KMS-11 (cell line): Measurements from ENCODE around the gene MVB12B.

Experiments
- H2AFZ ChIP-seq: fragments of 200-600 bp; sonication (generic); 2 replicates; pipeline ENCODE4 v1.6.1; 2016; ENCODE audit warnings: antibody characterized with exemption, mixed run types, low read depth
- H3K27ac ChIP-seq: fragments of 200-600 bp; sonication (generic); 2 replicates; pipeline ENCODE4 v1.6.1; 2016; ENCODE audit warnings: mild to moderate bottlenecking, mixed run types
- H3K27me3 ChIP-seq: fragments of 200-600 bp; sonication (generic); 2 replicates; pipeline ENCODE4 v1.6.1; 2017; ENCODE audit warnings: mild to moderate bottlenecking, low read depth, mixed run types, moderate library complexity; ENCODE audit not compliant: insufficient read depth
- H3K36me3 ChIP-seq: fragments of 200-600 bp; sonication (generic); 2 replicates; pipeline ENCODE4 v1.6.1; 2017; ENCODE audit warnings: mild to moderate bottlenecking, mixed run types; ENCODE audit not compliant: insufficient read depth
- H3K4me1 ChIP-seq: fragments of 200-600 bp; sonication (generic); 2 replicates; pipeline ENCODE4 v1.6.1; 2016; ENCODE audit warnings: mild to moderate bottlenecking, low read depth, mixed run types; ENCODE audit not compliant: poor library complexity, severe bottlenecking
- H3K4me2 ChIP-seq: fragments of 200-600 bp; sonication (generic); 2 replicates; pipeline ENCODE4 v1.7.0; 2016; ENCODE audit warnings: mild to moderate bottlenecking, mixed run types
- H3K4me3 ChIP-seq: fragments of 200-600 bp; sonication (generic); IDR thresholded peaks from 2 replicates; pipeline ENCODE4 v1.6.1; 2017; ENCODE audit warnings: low read depth, low read length, mixed read lengths; ENCODE audit not compliant: insufficient read depth
- H3K79me2 ChIP-seq: fragments of 200-600 bp; sonication (generic); 2 replicates; pipeline ENCODE4 v1.6.1; 2016; ENCODE audit warnings: low read depth, mixed run types; ENCODE audit not compliant: insufficient read depth
- H3K9ac ChIP-seq: fragments of 200-600 bp; sonication (generic); 2 replicates; pipeline ENCODE4 v1.6.1; 2016; ENCODE audit warnings: mild to moderate bottlenecking, mixed run types
- H4K20me1 ChIP-seq: fragments of 200-600 bp; sonication (generic); 2 replicates; pipeline ENCODE4 v1.6.1; 2016; ENCODE audit warnings: mild to moderate bottlenecking, mixed run types; ENCODE audit not compliant: insufficient read depth
- TF ChIP-seq, protein P1 (sequence below): fragments of 200-600 bp; sonication (generic); conservative IDR thresholded peaks from 2 replicates; pipeline ENCODE4 v1.6.1; 2017; ENCODE audit warnings: low read depth, mild to moderate bottlenecking, antibody characterized with exemption, low read length, moderate library complexity, mixed read lengths

Gene MVB12B

DNA sequence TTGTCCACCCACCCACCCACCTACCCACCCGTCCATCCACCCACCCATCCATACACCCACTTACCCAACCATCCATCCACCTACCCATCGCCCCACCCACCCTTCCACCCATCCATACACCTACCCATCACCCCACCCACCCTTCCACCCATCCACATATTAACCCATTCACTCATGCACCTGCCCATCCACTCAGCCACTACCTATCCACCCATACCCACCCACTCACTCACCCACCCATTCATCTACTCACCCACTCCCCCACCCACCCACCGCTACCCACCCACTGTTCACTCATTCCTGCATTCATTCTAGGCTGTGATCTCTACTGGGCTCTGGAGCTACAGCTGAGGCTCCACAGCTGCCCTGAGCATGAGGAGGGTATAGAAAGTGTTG, 169.6 kb downstream of the MVB12B start:
- Histone ChIP-seq H4K20me1 (no peaks in the 10 kb centered on the region), H3K9ac (no peak overlapping the region), H3K4me1 (peaks cover 23% of the 10 kb centered on the region), H3K27ac (no peak overlapping the region), H3K79me2 (no peaks in the 10 kb centered on the region), H3K36me3 (no peaks in the 10 kb centered on the region), H3K4me2 (no peak overlapping the region), H2AFZ (no peak overlapping the region), H3K4me3 (no peak overlapping the region), H3K27me3 (peaks cover 10% of the 10 kb centered on the region)
- TF ChIP-seq, protein P1, sequence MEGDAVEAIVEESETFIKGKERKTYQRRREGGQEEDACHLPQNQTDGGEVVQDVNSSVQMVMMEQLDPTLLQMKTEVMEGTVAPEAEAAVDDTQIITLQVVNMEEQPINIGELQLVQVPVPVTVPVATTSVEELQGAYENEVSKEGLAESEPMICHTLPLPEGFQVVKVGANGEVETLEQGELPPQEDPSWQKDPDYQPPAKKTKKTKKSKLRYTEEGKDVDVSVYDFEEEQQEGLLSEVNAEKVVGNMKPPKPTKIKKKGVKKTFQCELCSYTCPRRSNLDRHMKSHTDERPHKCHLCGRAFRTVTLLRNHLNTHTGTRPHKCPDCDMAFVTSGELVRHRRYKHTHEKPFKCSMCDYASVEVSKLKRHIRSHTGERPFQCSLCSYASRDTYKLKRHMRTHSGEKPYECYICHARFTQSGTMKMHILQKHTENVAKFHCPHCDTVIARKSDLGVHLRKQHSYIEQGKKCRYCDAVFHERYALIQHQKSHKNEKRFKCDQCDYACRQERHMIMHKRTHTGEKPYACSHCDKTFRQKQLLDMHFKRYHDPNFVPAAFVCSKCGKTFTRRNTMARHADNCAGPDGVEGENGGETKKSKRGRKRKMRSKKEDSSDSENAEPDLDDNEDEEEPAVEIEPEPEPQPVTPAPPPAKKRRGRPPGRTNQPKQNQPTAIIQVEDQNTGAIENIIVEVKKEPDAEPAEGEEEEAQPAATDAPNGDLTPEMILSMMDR, result no peak

DNA sequence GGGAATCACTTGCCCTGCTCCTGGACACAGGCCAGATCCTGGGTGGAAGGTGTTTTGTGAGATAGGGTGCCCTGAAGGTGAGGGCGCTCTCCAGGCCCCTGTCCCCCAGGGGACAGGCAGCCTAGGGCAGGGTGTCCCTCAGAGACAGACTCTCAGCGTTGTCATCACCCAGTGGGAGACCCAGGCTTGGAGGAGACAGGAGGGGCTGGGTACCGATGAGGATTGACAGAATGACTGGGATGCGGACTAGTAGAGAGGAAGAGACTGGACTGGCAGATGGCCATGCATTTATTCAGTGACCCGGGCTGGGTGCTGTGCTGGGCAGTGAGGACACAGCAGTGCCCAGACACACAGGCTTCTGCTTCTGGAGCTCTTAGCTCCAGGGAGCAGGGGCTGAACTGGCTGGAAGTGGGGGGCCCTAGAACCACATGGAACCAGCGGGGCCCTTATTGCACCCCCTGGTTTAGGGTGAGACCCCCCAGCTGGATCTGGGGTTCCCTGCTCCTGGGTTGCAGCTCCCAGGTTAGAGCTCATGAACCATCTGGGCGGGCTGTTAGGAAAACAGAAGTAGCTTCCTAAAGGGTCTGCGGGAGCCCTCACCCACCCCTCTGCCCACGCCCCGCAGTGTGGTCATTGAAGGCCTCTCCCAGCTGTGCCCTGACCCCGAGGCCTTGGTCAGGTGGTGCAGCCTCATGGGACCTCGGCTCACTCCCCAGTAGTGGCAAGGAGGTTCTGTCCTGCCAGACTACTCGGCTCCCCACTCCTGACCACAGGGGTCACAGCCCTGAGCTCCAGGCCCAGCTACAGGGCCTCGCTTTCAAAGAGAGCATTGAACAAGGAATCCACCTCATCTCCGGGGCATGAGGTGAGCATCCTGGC, 170.4 kb downstream of the MVB12B start:
- H3K4me2 ChIP-seq, result no peak overlapping the region
- peaks cover 10% of the 10 kb centered on the region for H3K27me3 ChIP-seq
- peaks cover 23% of the 10 kb centered on the region for H3K4me1 ChIP-seq
- H3K27ac ChIP-seq, result no peak overlapping the region
- H2AFZ ChIP-seq, result no peak overlapping the region
- H3K36me3 ChIP-seq, result no peaks in the 10 kb centered on the region
- TF ChIP-seq, protein P1, result no peak
- H3K9ac ChIP-seq, result no peak overlapping the region
- no peaks in the 10 kb centered on the region for H3K79me2 ChIP-seq
- H3K4me3 ChIP-seq, result no peak overlapping the region
- H4K20me1 ChIP-seq, result no peaks in the 10 kb centered on the region

DNA sequence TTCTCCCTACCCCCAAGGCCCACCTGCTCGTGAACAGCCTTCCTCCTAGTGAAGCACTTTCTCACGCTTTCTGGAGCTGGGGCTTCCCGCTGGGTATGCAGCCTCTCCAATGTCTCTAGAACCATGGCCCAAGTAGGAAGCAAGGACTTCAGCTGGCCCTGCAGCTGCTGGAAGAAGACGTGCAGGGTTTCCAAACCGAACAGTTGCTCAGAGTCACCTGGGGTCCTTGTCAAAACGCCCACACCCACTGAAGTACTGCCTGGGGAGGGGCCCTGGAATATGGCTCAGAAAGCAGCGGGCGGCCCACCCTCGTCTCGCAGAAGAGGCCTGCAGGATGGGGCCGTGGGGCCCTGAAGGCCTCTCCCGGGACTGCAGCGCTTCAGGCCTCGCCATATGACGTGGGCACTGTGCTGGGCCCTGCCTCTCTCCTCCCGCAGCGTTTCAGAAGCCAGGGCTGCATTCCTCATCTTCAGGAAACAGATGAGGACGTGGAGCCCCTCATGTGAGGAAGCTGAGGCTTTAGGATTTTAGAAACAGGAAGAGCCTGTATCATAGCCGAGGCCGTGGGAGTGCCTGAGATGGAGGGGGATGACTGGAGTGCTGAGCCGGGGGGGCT, 171.1 kb downstream of the MVB12B start:
- H3K4me3 ChIP-seq, result no peak overlapping the region
- no peaks in the 10 kb centered on the region for H3K36me3 ChIP-seq
- TF ChIP-seq, protein P1, result no peak
- no peak overlapping the region for H3K9ac ChIP-seq
- no peak overlapping the region for H3K27ac ChIP-seq
- no peak overlapping the region for H2AFZ ChIP-seq
- peaks cover 23% of the 10 kb centered on the region for H3K4me1 ChIP-seq
- H4K20me1 ChIP-seq, result no peaks in the 10 kb centered on the region
- H3K79me2 ChIP-seq, result no peaks in the 10 kb centered on the region
- peaks cover 10% of the 10 kb centered on the region for H3K27me3 ChIP-seq
- H3K4me2 ChIP-seq, result no peak overlapping the region

DNA sequence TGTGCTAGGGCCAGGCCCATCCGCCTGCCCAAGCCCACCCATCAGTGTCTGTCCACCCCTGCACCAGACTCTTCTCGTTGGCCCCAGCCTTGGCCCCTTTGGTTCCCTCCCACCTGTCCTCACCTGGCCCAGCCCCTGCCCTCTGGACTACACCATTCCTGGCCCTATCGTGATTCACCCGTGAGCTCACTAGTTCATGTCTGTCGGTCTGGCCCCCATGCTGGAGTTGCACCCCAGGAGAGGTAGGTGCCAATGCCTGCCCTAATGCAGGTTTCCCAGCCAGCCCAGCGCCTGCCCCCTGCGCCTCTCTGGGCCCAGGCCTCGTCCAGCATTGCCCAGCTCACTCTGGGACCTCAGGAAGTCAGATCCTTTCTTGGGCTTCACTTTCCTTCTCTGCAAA, 171.7 kb downstream of the MVB12B start:
- H3K4me2 ChIP-seq, result 0 out of 2 replicates have a peak overlapping the region, but pooled peaks have one; percentile 100
- no peaks in the 10 kb centered on the region for H4K20me1 ChIP-seq
- no peak overlapping the region for H3K27ac ChIP-seq
- H3K9ac ChIP-seq, result no peak overlapping the region
- peaks cover 23% of the 10 kb centered on the region for H3K4me1 ChIP-seq
- H3K4me3 ChIP-seq, result no peak overlapping the region
- H3K27me3 ChIP-seq, result peaks cover 10% of the 10 kb centered on the region
- no peaks in the 10 kb centered on the region for H3K79me2 ChIP-seq
- H2AFZ ChIP-seq, result no peak overlapping the region
- H3K36me3 ChIP-seq, result no peaks in the 10 kb centered on the region
- TF ChIP-seq, protein P1, result no peak
